LNCAP (cell line): ENCODE data around the gene DRGX.

Source experiments
- CTCF ChIP-seq: fragments of 450-650 bp; IDR thresholded peaks from 2 replicates; pipeline ENCODE4 v1.5.1; 2017; ENCODE audit warnings: mild to moderate bottlenecking

Gene DRGX

DNA sequence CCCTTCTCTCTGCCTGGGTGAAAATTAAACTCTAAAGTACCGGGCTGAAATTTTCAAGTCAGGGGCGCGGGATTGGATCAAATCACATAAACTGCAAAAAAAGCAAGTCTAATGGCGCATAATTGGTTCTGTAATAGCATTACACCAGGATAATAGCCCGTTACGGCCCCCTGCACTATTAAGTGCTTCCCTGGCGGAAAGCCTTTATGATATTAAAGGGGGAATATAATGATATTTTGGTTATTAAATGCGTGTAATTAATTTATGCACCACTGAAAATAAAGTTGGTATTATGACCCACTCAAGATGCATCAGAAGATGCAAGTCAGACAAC is 744 bp upstream of the DRGX start:
- no peak for TF ChIP-seq CTCF

DNA sequence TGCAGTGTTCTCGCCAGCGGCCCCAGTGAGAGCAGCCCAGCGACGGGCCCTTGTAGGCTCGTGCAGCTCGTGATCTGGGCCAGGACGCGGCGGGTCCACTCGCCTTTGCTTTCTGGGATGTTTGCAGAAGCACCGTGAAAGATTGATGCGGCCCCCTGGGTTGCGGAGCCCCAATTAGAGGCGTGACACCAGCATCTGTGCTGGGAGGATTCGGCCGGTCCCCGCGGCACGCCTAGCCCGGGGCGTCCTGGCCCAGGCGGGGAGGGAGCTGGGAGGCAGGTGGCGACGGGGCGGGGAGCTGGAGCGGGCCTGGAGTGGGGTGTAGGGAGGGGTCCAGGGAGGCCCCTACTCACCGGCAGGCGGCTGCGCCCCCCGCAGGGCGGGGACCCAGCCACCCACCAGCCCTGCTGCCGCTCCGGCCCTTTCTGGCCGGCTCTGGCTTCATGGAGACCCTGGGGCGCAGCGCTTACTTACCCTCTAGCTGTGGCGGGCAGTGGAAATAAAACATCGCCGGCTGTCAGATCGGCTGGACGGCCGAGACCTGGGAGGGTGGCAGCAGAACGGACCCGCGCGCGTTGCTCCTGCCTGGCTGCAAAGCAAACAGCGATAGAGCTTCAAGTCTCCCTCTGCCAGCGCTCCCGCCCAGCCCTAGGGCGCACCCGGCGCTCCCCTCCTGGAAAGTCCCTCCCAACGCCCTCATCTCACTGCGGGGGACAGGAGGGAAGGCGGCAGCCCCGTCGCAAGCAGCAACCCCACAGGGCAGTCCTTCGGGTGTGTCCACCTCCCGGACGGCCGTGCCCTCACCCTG is 752 bp downstream of the DRGX start:
- TF ChIP-seq CTCF: no peak

DNA sequence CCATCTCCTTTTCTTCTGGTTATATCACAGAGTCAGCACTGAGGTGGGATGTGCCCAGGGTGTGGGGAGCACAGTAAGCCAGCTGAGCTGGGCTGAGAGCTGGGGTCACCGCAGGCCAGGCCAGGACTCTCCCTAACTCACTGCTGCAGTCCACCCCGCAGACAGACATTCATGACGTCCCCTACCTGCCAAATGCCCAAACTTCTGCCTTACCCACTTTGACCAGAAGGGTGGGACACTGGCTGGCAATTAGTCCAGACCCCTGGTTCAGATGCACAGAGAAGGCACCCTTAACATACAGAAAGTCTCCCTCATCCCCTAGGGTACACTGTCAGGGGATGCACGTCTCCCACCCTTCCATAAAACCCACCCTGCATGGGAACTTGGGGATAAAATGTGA is 2.1 kb downstream of the DRGX start:
- no peak for TF ChIP-seq CTCF

DNA sequence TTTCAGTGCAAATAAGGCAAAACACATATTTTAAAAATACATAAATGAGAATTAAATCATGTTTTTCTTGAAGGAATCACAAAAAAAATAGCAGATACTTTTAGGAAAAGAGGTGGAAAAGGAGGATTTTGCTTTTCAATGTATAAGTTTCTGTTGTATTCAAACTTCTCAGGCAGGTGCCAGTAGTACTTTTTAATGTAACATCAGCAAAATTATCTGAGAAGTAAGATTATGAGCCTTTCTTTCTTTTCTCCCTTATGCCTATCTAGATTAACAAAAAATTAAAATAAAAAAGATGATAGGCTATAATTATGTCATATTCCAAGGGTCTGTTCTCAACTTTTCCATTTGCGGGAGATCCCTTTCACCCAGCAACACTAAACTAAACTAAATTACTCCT is 2.6 kb downstream of the DRGX start:
- TF ChIP-seq CTCF: no peak

DNA sequence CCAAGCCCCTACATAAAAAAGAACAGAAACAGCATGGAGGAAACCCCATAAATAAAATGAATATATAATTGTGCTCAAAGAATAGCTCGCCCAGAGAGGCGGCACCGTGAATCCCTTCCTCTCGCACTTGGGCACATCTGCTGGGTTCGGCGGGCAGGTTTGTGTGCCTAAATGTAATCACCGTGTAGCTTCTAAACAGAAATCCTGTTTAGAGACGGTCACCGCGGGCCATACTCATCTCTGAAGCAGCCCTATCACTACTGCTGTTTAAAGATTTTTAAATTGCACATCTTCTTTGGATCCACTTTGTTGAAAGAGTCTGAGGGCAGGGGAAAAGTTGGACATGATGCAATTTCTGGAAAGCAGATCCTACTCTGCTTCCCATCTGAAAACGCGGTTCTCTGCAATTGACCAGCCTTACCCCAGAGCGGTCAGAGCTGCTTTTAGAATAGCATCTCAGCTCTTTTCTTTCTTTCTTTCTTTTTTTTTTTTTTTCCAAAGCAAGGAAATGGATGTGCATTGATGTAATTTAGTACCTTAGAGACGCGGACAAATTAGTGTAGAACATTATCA is 6.4 kb downstream of the DRGX start:
- TF ChIP-seq CTCF: no peak

DNA sequence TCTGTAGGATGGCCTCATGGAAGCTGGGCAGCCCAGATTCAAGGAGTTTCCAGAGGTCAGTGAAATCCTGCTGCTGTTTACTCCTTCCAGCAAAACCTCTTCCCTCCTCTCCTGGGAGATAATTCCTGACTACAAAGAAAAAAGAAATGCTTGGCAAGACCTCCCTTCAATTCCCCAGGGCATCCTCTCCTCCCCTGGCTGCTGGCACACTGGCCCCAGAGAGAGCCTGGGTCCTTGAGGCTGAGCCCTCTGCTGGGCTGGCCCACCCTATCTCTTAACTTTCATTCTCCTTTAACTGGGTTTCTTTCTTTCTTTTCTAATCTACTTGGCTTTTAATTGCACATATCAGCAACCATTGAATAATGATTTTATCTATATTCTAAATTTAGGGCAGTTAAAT is 7.7 kb downstream of the DRGX start:
- no peak for TF ChIP-seq CTCF

DNA sequence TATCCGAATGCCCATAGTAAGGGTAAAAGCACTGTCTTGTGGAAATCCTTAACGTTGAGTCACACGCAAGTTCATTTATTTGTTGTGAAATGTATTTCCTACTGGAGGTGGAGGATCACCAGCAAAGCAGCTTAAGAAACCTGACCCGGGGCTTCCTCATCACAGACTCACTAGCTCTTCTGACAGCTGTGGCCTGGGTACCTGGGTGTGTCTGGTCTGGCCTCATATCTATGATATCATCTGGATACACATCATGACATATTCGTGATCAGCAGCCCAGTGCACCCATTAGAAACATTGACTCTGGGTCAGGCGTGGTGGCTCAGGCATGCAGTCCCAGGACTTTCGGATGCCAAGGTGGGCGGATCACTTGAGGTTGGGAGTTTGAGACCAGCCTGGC is 8.8 kb downstream of the DRGX start:
- no peak for TF ChIP-seq CTCF
